NCI-H345 (cell line): ENCODE data around the gene NHS.
"Not testable (repeated sequence)": the region's sequence is repeated elsewhere in the genome, so short reads cannot be mapped to it uniquely, and the experiment has no call there.

Experiments used
- DNase-seq: peaks from one replicate; lab custom pipeline; 2025; lab: John Stamatoyannopoulos, UW

The NHS gene

GRCh38 chrX:17549107-17549651 lies 174.2 kb downstream of the NHS start:
- peak; percentile 23 for DNase-seq

DNA sequence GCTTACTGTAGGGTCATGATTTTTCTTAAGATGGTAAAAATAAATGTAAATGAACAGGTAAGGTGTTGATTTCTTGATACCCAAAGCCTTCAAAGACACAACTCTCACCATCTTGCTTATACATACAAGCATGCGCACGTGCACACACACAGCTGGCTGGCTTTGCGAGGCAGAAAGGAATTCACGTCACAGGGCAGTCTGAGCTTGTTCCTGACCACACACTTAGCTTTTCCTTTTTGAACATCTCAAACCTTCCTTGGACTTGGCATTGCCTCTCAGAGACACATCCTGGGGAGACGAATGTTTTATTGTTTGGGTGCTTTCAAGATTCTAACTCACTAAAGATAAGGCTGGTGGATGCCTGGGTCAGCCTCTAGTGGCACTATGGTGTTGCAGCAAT lies 175.0 kb downstream of the NHS start:
- no peak for DNase-seq

- no peak for DNase-seq
Observed at GRCh38 chrX:17552044-17552650, 177.1 kb downstream of the NHS start.

GRCh38 chrX:17553469-17553868 lies 178.5 kb downstream of the NHS start:
- DNase-seq = no peak

DNA sequence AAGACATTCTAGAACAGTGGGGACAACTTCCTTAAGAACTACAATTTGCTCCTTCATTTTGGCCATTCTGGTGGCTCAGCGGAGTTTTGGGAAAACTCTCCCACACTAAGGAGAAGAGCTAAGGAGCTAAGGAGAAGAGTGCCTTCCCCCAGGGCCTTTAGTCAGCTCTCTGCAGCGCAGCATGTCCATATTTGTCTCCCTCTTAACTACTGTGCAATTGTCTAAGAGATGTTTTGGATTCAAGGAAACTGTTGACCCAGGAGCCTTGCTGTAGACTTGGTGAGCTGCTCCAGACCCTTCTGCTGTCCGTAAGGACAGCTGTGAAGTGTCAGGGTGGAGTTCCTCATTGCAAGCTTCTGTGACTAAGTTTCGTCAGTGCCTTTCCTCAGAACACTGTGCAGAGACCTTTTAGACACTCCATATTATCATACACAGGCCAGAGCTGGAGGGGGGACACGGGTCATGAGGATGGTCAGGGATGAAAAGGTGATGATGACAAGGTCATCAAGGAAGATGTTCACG lies 179.0 kb downstream of the NHS start:
- no peak for DNase-seq

- no peak for DNase-seq
Observed at GRCh38 chrX:17554914-17555313, 179.9 kb downstream of the NHS start.

GRCh38 chrX:17555846-17556245 lies 180.8 kb downstream of the NHS start:
- DNase-seq = no peak

- no peak for DNase-seq
Observed at GRCh38 chrX:17559728-17560379, 184.9 kb downstream of the NHS start.

DNA sequence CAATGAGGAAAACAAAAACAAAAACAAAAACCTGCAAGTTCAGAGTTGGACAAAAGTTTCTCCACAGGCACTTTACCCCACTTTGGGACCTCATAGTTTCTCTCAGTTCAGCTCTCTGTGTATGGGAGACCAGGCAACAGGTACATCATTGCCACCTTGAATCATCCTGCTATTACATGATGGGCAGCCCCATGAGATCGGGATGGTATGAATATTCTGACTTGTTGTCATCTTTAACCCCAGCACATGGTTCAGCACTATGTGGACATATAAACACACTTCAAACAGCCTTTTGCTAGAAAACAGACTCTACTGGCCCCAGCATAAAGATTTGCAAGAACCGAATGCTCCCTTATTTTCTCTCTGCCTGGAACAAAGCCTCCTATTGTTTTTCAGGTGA lies 185.4 kb downstream of the NHS start:
- DNase-seq = no peak

- no peak for DNase-seq
Observed at GRCh38 chrX:17563076-17563475, 188.1 kb downstream of the NHS start.

GRCh38 chrX:17563515-17563914 lies 188.5 kb downstream of the NHS start:
- no peak for DNase-seq

DNA sequence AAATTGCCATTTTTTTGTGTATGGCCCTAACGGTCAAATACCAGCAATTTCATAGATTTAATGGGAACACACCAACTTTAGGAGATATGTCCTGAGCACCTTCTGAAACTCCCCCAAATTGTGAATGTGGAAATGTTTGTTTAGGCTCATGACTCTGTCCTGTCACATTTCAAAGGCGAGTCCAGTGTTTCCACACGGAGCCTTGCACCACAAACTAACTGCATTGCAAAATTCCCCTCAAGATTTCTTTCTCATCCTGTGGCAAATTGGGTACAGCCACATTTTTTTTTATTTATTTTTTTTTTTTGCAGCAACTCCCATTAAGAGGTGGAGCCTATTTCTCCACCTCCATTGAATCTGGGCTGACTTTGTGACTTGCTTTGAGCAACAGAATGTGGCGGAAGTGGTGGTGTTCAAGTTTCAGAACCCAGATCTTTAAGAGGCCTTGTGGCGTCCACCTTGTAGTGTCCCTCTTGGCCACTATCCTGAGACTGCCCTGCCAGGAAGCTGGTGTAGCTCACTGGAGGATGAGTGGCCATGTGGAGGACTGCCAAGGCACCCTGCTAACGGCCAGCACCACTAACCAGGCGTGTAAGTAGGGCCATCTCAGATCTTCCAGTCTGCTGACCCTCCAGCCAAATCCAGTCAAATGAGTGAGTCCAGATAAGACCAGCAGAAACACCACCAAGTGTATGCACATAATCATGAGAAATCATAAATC lies 189.8 kb downstream of the NHS start:
- DNase-seq = no peak

DNA sequence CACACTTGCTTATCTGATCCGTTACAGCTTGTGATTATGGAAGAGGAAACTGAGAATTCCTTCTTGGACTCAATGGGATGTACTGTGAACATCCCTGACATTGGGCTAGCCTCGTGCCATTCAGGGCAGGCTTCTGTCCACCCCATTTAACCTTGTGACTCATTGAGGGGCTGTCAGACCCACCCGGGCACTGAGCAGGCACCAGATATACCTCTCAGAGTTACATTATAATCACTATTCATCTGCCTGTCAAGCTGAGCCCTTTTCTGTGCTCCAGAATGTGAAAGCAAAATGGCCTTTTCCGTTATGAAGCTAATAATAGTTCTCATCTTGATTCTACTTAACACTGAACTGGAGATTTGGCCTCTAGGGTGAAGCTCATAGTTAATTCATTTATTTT lies 191.7 kb downstream of the NHS start:
- no peak for DNase-seq

DNA sequence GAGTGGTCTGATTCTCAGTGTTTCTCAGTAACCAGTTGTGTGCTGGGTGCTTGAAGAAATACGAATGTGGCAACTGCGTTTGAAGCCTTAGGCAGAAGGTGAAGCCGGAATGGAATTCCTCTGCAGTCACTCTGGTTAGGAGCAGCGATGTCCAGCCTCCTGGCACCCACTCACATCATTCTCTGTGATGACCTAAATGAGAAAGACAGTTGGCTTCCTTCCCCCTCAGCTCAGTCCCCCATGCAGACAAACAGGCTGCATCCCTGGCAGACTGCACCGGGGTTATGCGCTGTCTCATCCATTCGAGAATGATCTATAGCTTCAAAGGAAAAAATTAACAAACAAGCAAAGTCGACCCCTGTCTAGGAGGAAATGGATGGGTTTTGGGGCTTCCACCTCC lies 192.2 kb downstream of the NHS start:
- DNase-seq = no peak

DNA sequence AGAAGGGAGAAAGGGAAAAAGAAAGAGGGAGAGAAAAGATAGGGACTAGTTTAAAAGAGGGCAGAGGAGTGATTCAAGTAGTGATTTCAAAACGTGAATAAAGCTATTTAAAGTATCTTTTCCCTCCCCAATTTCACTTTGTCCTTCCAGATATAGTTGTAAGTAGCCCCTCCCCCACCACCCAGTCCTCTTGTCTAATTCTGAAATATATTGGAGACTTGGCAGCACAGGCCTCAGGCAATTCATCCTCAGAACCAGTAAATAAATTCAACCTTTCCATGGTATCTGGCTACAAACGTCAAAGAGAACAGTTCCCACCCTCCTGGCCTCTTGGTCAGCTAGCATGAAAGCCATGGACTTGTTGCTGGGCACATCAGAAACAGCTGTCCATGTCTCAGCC lies 192.8 kb downstream of the NHS start:
- no peak for DNase-seq

- not testable (repeated sequence) for DNase-seq
Observed at GRCh38 chrX:17568804-17569203, 193.8 kb downstream of the NHS start.

DNA sequence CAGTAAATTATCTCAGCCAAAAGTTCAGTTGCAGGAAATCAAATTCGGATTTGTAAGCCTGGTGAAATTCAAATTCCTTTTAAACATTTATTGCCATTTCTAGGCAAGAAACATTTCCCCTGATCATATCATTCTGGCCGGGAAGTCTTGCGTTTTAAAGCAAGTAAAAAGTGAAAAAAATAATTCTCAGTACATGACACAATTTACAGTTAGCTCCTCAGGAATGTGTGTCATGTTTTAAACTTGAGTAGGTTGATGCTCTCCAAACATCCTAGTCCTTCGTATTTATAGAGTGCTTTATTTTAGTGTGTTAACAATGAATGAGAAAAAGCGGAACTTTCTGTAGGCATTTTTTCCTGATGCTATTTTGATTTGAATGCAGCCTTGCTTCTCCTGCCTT lies 204.0 kb downstream of the NHS start:
- no peak for DNase-seq

DNA sequence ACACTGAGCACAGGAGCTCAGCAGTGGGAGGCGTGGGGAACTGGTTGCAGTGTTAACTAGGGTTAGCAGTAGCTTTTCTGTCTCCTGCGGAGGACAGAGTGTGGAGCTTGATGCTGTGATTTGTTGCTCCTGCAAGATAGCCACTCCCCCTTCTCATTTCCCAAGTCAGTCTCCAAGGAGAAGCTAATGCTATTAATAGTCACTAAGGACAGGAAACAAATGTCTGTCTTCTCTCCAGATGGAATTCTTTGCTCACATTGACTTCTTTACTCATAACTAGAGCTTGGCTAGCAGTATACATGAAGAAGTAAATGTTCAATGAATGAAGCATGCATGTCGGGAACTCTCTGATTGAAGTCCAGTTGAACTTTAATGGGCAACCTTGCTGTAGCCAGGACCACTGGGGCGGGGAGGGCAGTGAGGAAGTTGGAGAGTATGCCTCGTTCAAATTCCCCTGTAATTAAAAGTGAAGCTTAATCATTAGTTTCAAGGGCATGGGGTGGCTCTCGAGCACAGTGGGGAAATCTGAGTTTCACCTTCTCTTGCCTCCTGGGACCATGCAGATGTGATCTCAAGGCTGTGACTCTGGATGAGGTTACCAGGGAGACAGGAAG lies 205.6 kb downstream of the NHS start:
- DNase-seq = no peak

DNA sequence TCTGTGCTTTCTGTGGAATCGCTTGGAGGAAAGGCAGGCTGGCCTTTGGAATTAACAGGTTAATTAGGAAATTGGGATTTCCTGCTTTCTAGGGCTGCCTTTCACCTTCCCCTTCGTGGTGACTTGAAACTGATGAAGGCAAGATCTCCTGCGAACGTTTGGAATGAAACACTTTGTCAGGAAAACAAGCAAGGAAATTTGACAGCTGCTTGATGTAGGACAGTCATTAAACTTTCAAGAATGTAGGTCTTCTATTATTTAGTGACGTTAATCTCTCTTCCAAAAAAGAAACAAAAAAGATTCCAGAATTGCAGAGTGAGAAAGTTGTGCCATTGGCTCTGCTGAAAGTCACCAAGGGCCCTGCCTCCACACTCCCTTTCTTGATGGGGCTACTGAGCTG lies 206.6 kb downstream of the NHS start:
- DNase-seq = no peak

- DNase-seq = no peak
Observed at GRCh38 chrX:17584248-17584681, 209.3 kb downstream of the NHS start.

DNA sequence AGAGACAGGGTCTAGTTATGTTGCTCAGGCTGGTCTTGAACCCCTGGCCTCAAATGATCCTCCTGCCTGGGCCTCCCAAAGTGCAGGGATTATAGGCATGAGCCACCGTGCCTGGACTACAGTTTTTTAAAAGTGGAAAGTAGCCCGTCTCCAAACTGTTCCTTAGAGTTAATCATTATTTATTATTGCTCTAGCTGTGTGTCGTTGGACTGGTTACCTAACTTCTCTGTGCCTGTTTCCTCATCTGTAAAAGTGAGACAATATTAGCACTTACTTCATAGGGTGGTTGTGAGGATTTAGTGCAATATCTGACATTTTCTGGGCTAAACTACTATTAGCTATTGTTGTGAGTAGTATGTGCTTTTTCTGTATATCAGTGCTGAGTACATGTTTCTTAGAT lies 210.0 kb downstream of the NHS start:
- DNase-seq = no peak

- DNase-seq = no peak
Observed at GRCh38 chrX:17587366-17587765, 212.4 kb downstream of the NHS start.

DNA sequence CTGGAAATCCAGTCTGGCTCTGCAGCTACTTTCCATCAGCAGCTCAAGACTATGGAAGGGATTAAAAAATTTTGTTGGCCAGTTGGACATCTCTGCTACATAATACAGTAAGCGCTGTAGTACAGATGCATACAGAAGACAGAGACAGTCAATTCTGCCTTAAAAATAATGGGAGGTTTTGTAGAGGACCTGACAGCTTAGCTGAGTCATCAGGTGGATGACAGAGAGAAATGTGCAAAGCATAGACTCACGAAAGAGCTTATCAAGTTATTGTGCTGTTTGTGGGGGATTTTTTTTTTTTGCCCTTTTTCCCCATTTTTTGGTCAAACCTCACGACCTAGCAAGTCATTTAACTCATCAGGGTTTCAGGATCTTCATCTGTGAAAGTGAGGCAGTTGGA lies 213.3 kb downstream of the NHS start:
- DNase-seq = no peak
